ENCODE results near the gene UCK1. TPM values are rescaled to one million over a fixed set of nuclear protein-coding genes. Genes with fewer than 3 reads are reported as not detected.

Gene UCK1
- total and polyA plus RNA-seq, 2 of the 8 experiments (the other 6 are each of a cell fraction or from before 2014, with no cell fraction given), result 35.1 to 42.0 TPM

- Histone ChIP-seq H3K79me1 (ENCODE audit: low read depth, low read length) (peaks cover 10% of the 10 kb centered on the region), H4K5ac (ENCODE audit: insufficient read length, low read depth, low read length) (no peak overlapping the region), H3K14ac (ENCODE audit: insufficient read length) (no peak overlapping the region), H3K23ac (ENCODE audit: insufficient read length) (no peak overlapping the region), H3K4ac (replicated peaks; ENCODE audit: insufficient read length, low read depth, low read length) (no peak overlapping the region), H2AFZ (ENCODE audit: low read length) (no peak overlapping the region), H3K9ac (replicated peaks in 1 of 4; ENCODE audit: extremely low read depth in 1 of 4, low read depth in 3 of 4, low read length in 3 of 4) (no peak overlapping the region), H2BK15ac (ENCODE audit: low read length) (no peak overlapping the region), H3K56ac (replicated peaks; ENCODE audit: insufficient read length, low read depth, low read length) (no peak overlapping the region), H3K27ac (ENCODE audit: low read depth, low read length) (no peak overlapping the region), H4K8ac (ENCODE audit: extremely low read depth, insufficient read depth, low read length) (no peak overlapping the region), H4K20me1 (replicated peaks in 1 of 2; ENCODE audit: control insufficient read depth in 1 of 2, insufficient read depth in 2 of 2, low read length in 2 of 2) (peaks cover 15 to 26% of the 10 kb centered on the region in 2 experiments), H2BK120ac (replicated peaks; ENCODE audit: low read depth, low read length) (no peak overlapping the region), H2AK5ac (ENCODE audit: low read depth, low read length) (no peak overlapping the region), H3K4me1 (replicated peaks in 1 of 4; ENCODE audit: control insufficient read depth in 3 of 4, insufficient read depth in 4 of 4, low read length in 3 of 4) (no peaks in the 10 kb centered on the region), H3K27me3 (replicated peaks in 1 of 4; ENCODE audit: control insufficient read depth in 3 of 4, extremely low read depth in 1 of 4, insufficient read depth in 3 of 4, low read length in 3 of 4) (no peaks in the 10 kb centered on the region), H3K4me2 (ENCODE audit: insufficient read depth in 1 of 2, low read depth in 2 of 2, low read length in 2 of 2) (no peak overlapping the region), H2BK12ac (ENCODE audit: low read depth, low read length) (no peak overlapping the region), H4K91ac (replicated peaks; ENCODE audit: insufficient read length, low read length) (no peak overlapping the region), H2BK20ac (ENCODE audit: low read length) (no peak overlapping the region), H3K23me2 (ENCODE audit: low read depth, low read length) (no peaks in the 10 kb centered on the region), H3K79me2 (ENCODE audit: control insufficient read depth in 1 of 2, insufficient read depth in 2 of 2, low read length in 2 of 2) (peaks cover 0 to 37% of the 10 kb centered on the region in 2 experiments; a peak in 2 of 4 replicates), H3K4me3 (ENCODE audit: extremely low read depth in 1 of 4, insufficient read depth in 2 of 4, low read depth in 3 of 4, low read length in 4 of 4) (no peak overlapping the region), H2BK5ac (ENCODE audit: low read depth, low read length) (no peak overlapping the region), H3K9me3 (ENCODE audit: insufficient read depth in 2 of 2, low read depth in 1 of 2, low read length in 1 of 2) (no peaks in the 10 kb centered on the region), H3K18ac (ENCODE audit: extremely low read depth, low read length) (no peak overlapping the region), H3K36me3 (ENCODE audit: control insufficient read depth in 2 of 4, insufficient read depth in 4 of 4, low read length in 3 of 4) (peaks cover 60 to 90% (median 85%) of the 10 kb centered on the region in 4 experiments)
- DNase-seq (ENCODE audit: low read depth in 1 of 2, low spot score in 2 of 2), result no peak
- CTCF ChIA-PET (ENCODE audit: partially characterized antibody), result interaction anchor here (1.0 to 5.2 kb wide), 6 partner anchors 10 to 125 kb away, joined by 3 to 31 read pairs (median 4); no protein-coding TSS in a partner anchor
- FAIRE-seq, result no peak
- POLR2A ChIA-PET (ENCODE audit: partially characterized antibody), result interaction anchor here (1.2 to 1.3 kb wide), 3 partner anchors 16 to 19 kb away, joined by 3 to 4 read pairs (median 3); no protein-coding TSS in a partner anchor
- 93% methylated on average over 16 of the region's 16 CpGs; no CpG with 5 or more reads in 1 of the 2 experiments for WGBS, 2 experiments (ENCODE audit: extremely low coverage in 1 of 2, insufficient coverage in 1 of 2, insufficient read length in 1 of 2, insufficient replicate concordance in 2 of 2, low coverage in 1 of 2, low lambda C conversion rate in 2 of 2, missing lambda C conversion rate in 1 of 2)
- TF ChIP-seq TEAD4 (IDR thresholded peaks at IDR 0.05; ENCODE audit: low read depth, low read length) (no peak), CHD2 (IDR thresholded peaks at IDR 0.05; ENCODE audit: low read length) (no peak), BRCA1 (IDR thresholded peaks at IDR 0.05; ENCODE audit: low read depth, low read length) (no peak), PHF8 (conservative IDR thresholded peaks at IDR 0.05; ENCODE audit: low read depth, low read length) (no peak), RAD21 (IDR thresholded peaks at IDR 0.05 in 1 of 2, conservative IDR thresholded peaks at IDR 0.05 in 1 of 2; ENCODE audit: low read depth in 2 of 2, low read length in 2 of 2) (no peak), EGR1 (IDR thresholded peaks at IDR 0.05; ENCODE audit: borderline replicate concordance, low read depth, low read length) (no peak), ATF2 (IDR thresholded peaks at IDR 0.05; ENCODE audit: low read length) (no peak), RFX5 (IDR thresholded peaks at IDR 0.05; ENCODE audit: borderline replicate concordance, low read depth, low read length) (no peak), NRF1 (IDR thresholded peaks at IDR 0.05; ENCODE audit: low read depth, low read length) (no peak), HDAC2 (IDR thresholded peaks at IDR 0.05; ENCODE audit: borderline replicate concordance in 1 of 2, low read depth in 2 of 2, low read length in 2 of 2) (no peak), SRF (IDR thresholded peaks at IDR 0.05; ENCODE audit: low read depth, low read length) (no peak), SIRT6 (IDR thresholded peaks at IDR 0.05; ENCODE audit: low read length) (no peak)
Observed at GRCh38 chr9:131474711-131475110, 56.4 kb downstream of the UCK1 start.

All from H1 (cell line).